Dendritic cell treated with granulocyte-macrophage colony-stimulating factor and Interleukin-4, amounts not matched to agents 40 ng/mL and 50 ng/mL, for 4 days (primary cell): Measurements from ENCODE around the gene RBM17.
A peak's percentile ranks its signal among the peaks of the same experiment; 100 is the strongest.
"Not testable (repeated sequence)": the region's sequence is repeated elsewhere in the genome, so short reads cannot be mapped to it uniquely, and the experiment has no call there.

Experiments used
- H3K27ac Mint-ChIP-seq: one replicate; pipeline ENCODE4 v1.8.0; 2022; ENCODE audit warnings: mild to moderate bottlenecking, mixed read lengths
- H3K27me3 Mint-ChIP-seq: one replicate; pipeline ENCODE4 v1.8.0; 2022; ENCODE audit warnings: mild to moderate bottlenecking, mixed read lengths
- H3K36me3 Mint-ChIP-seq: one replicate; pipeline ENCODE4 v1.8.0; 2022; ENCODE audit warnings: low read depth, mixed read lengths
- H3K4me1 Mint-ChIP-seq: one replicate; pipeline ENCODE4 v1.8.0; 2022; ENCODE audit warnings: low read depth, mixed read lengths
- H3K4me3 Mint-ChIP-seq: one replicate; pipeline ENCODE4 v1.8.0; 2022; ENCODE audit warnings: mild to moderate bottlenecking, moderate library complexity, mixed read lengths
- H3K9me3 Mint-ChIP-seq: one replicate; pipeline ENCODE4 v1.8.0; 2022; ENCODE audit warnings: mixed read lengths
- intact Hi-C: fragments of 100-400 bp; cut with micrococcal nuclease; formaldehyde crosslinking; loops from one replicate; pipeline ENCODE4 v1.15.0; 2022

RBM17 gene

GRCh38 chr10:6135589-6136168, 46.8 kb downstream of the RBM17 start:
- intact Hi-C loops = no loop called here
- Mint-ChIP-seq H3K27me3 (peaks cover 49% of the 10 kb centered on the region), H3K36me3 (no peaks in the 10 kb centered on the region), H3K9me3 (no peaks in the 10 kb centered on the region), H3K27ac (no peak overlapping the region), H3K4me1 (peaks cover 28% of the 10 kb centered on the region), H3K4me3 (no peak overlapping the region)

GRCh38 chr10:6136215-6137201, 47.7 kb downstream of the RBM17 start:
- Mint-ChIP-seq H3K36me3 (no peaks in the 10 kb centered on the region), H3K27ac (peak overlapping the region; percentile 3), H3K9me3 (no peaks in the 10 kb centered on the region), H3K4me1 (peaks cover 36% of the 10 kb centered on the region), H3K4me3 (no peak overlapping the region), H3K27me3 (peaks cover 49% of the 10 kb centered on the region)
- intact Hi-C loops = no loop called here

- intact Hi-C loops = no loop called here
- no peak overlapping the region for H3K27ac Mint-ChIP-seq
- no peaks in the 10 kb centered on the region for H3K9me3 Mint-ChIP-seq
- H3K27me3 Mint-ChIP-seq = peaks cover 50% of the 10 kb centered on the region
- no peaks in the 10 kb centered on the region for H3K36me3 Mint-ChIP-seq
- H3K4me3 Mint-ChIP-seq = no peak overlapping the region
- peaks cover 55% of the 10 kb centered on the region for H3K4me1 Mint-ChIP-seq
Measured at GRCh38 chr10:6138456-6138855, 49.6 kb downstream of the RBM17 start.

GRCh38 chr10:6139470-6139869, 50.6 kb downstream of the RBM17 start:
- intact Hi-C loops = no loop called here
- H3K9me3 Mint-ChIP-seq = no peaks in the 10 kb centered on the region
- peaks cover 65% of the 10 kb centered on the region for H3K4me1 Mint-ChIP-seq
- peak overlapping the region; percentile 52 for H3K27ac Mint-ChIP-seq
- no peak overlapping the region for H3K4me3 Mint-ChIP-seq
- peaks cover 50% of the 10 kb centered on the region for H3K27me3 Mint-ChIP-seq
- no peaks in the 10 kb centered on the region for H3K36me3 Mint-ChIP-seq

- Mint-ChIP-seq H3K36me3 (peaks cover 4% of the 10 kb centered on the region), H3K4me3 (peak overlapping the region; percentile 6), H3K9me3 (no peaks in the 10 kb centered on the region), H3K27ac (peak overlapping the region; percentile 87), H3K27me3 (peaks cover 45% of the 10 kb centered on the region), H3K4me1 (peaks cover 58% of the 10 kb centered on the region)
- intact Hi-C loops = loop anchor here (2.0 kb wide), 1 partner anchor 15 kb away; no protein-coding TSS in a partner anchor
Measured at GRCh38 chr10:6140141-6140841, 51.5 kb downstream of the RBM17 start.

GRCh38 chr10:6140965-6141295, 52.1 kb downstream of the RBM17 start:
- H3K27me3 Mint-ChIP-seq = peaks cover 39% of the 10 kb centered on the region
- H3K4me1 Mint-ChIP-seq = peaks cover 61% of the 10 kb centered on the region
- no peaks in the 10 kb centered on the region for H3K9me3 Mint-ChIP-seq
- no peak overlapping the region for H3K4me3 Mint-ChIP-seq
- intact Hi-C loops = loop anchor here (2.0 kb wide), 1 partner anchor 16 kb away; no protein-coding TSS in a partner anchor
- H3K27ac Mint-ChIP-seq = peak overlapping the region; percentile 87
- peaks cover 11% of the 10 kb centered on the region for H3K36me3 Mint-ChIP-seq

- intact Hi-C loops = loop anchor here (2.0 kb wide), 1 partner anchor 17 kb away; no protein-coding TSS in a partner anchor
- no peaks in the 10 kb centered on the region for H3K9me3 Mint-ChIP-seq
- H3K27ac Mint-ChIP-seq = peak overlapping the region; percentile 87
- H3K27me3 Mint-ChIP-seq = peaks cover 34% of the 10 kb centered on the region
- H3K36me3 Mint-ChIP-seq = peaks cover 11% of the 10 kb centered on the region
- peaks cover 63% of the 10 kb centered on the region for H3K4me1 Mint-ChIP-seq
- H3K4me3 Mint-ChIP-seq = no peak overlapping the region
Measured at GRCh38 chr10:6141296-6142151, 52.7 kb downstream of the RBM17 start.

GRCh38 chr10:6142186-6142585, 53.4 kb downstream of the RBM17 start:
- Mint-ChIP-seq H3K27ac (peak overlapping the region; percentile 42), H3K4me1 (peaks cover 66% of the 10 kb centered on the region), H3K27me3 (peaks cover 28% of the 10 kb centered on the region), H3K36me3 (peaks cover 16% of the 10 kb centered on the region)
- H3K4me3 Mint-ChIP-seq, H3K9me3 Mint-ChIP-seq, intact Hi-C loops: not testable (repeated sequence)

- intact Hi-C loops = no loop called here
- peaks cover 25% of the 10 kb centered on the region for H3K27me3 Mint-ChIP-seq
- H3K4me3 Mint-ChIP-seq = no peak overlapping the region
- no peaks in the 10 kb centered on the region for H3K9me3 Mint-ChIP-seq
- peaks cover 71% of the 10 kb centered on the region for H3K4me1 Mint-ChIP-seq
- H3K27ac Mint-ChIP-seq = peak overlapping the region; percentile 42
- H3K36me3 Mint-ChIP-seq = peaks cover 21% of the 10 kb centered on the region
Measured at GRCh38 chr10:6142644-6143043, 53.8 kb downstream of the RBM17 start.

GRCh38 chr10:6143181-6143580, 54.3 kb downstream of the RBM17 start:
- intact Hi-C loops = no loop called here
- H3K36me3 Mint-ChIP-seq = peaks cover 22% of the 10 kb centered on the region
- H3K27ac Mint-ChIP-seq = peak overlapping the region; percentile 42
- peaks cover 20% of the 10 kb centered on the region for H3K27me3 Mint-ChIP-seq
- H3K4me3 Mint-ChIP-seq = no peak overlapping the region
- H3K9me3 Mint-ChIP-seq = no peaks in the 10 kb centered on the region
- H3K4me1 Mint-ChIP-seq = peaks cover 76% of the 10 kb centered on the region

- Mint-ChIP-seq H3K27me3 (peaks cover 8% of the 10 kb centered on the region), H3K9me3 (no peaks in the 10 kb centered on the region), H3K4me1 (peaks cover 87% of the 10 kb centered on the region), H3K27ac (peak overlapping the region; percentile 87), H3K36me3 (peaks cover 22% of the 10 kb centered on the region), H3K4me3 (peak overlapping the region; percentile 87)
- intact Hi-C loops = no loop called here
Measured at GRCh38 chr10:6144406-6145165, 55.8 kb downstream of the RBM17 start.

GRCh38 chr10:6145166-6145987, 56.5 kb downstream of the RBM17 start:
- Mint-ChIP-seq H3K27me3 (peaks cover 4% of the 10 kb centered on the region), H3K4me1 (peaks cover 87% of the 10 kb centered on the region), H3K36me3 (peaks cover 22% of the 10 kb centered on the region), H3K4me3 (peak overlapping the region; percentile 87), H3K27ac (peak overlapping the region; percentile 87), H3K9me3 (no peaks in the 10 kb centered on the region)
- intact Hi-C loops = no loop called here
